NCI-H526 treated with DMSO at 0.1 percent for 48 hours (cell line): ENCODE data around the gene FAM110A.
"Not testable (repeated sequence)": the region's sequence is repeated elsewhere in the genome, so short reads cannot be mapped to it uniquely, and the experiment has no call there.

Experiments
- DNase-seq: peaks from one replicate; lab custom pipeline; 2025; lab: John Stamatoyannopoulos, UW

Gene FAM110A

DNA sequence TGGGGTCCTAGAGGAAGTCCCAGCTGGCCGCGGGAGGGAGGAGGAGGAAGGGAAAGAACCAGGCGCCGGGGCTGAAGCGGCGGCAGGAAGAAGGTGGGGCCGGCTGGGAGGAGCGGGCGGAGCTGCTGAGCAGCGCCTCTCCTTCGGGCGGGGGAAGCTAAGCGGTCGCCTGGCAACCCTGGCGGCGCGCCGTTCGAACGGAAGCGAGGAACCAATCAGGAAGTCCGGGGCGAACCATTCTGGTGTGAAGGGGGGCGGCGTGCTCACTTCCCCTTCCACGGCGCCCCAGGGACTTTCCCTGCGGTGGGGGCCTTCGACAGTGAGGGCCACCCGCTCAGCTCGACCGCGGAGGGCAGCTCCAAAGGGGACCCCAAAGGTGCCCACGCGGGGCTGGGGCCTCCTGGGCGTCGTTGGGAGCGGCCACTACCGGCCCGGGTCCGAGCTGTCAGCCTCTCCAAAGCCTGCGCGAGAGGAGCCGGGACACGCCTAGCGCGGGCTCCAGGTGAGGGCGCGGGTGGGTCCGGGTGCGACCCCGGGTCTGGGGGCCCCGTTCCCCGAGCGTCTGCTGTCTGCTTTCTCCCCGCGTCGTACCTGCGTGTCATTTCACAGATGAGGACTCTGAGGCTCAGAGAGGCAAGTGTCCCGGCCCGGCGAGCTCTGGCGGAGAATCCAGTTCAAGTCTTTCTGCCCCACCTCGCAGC is at the start of gene FAM110A:
FAM110A (plus strand) TSS at position 266 of the 701 bp plus-strand sequence. CDS start 11,090 bp downstream, outside the sequence.
- peak; percentile 96 for DNase-seq

- DNase-seq, result no peak
Measured at GRCh38 chr20:787825-788224, 45.7 kb upstream of the FAM110A start.

DNA sequence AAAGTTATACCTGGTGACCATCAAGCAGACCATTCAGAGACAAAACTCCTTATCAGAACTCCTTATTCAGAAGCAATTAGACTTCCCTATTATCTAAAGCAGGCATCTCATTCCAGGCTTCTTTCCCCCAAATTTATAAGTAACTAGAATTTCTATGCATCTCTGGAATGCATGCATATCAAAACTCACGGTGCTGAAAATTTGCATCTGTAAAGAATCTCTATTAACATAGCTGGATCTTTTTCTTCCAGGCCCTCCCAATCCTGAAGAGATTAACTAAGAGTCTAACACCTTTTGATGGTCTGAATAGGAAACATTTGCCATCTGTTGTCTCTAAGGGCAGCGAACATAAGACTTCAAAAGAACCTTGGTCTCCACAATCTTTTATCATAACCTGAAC is 42.5 kb upstream of the FAM110A start:
- DNase-seq, result no peak

- DNase-seq, result no peak
Measured at GRCh38 chr20:792248-792647, 41.3 kb upstream of the FAM110A start.

DNA sequence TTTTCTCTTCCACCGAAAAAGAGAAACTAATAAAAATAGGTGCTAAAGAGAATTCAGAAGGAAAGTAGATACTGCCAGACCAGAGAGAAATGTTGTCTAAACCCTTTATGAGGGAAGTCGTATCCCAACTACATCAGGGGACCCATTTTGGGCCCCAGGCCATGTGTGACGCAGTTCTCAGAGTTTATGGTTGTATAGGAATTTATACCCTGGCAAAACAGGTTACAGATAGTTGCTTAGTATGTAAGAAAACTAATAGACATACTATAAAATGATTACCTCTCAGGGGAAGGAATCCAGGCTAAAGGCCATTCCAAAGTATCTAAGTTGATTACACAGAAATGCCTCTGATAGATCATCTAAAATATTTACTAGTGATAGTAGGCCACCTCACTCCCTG is 36.6 kb upstream of the FAM110A start:
- DNase-seq, result no peak

GRCh38 chr20:798746-799145 is 34.8 kb upstream of the FAM110A start:
- DNase-seq, result not testable (repeated sequence)

DNA sequence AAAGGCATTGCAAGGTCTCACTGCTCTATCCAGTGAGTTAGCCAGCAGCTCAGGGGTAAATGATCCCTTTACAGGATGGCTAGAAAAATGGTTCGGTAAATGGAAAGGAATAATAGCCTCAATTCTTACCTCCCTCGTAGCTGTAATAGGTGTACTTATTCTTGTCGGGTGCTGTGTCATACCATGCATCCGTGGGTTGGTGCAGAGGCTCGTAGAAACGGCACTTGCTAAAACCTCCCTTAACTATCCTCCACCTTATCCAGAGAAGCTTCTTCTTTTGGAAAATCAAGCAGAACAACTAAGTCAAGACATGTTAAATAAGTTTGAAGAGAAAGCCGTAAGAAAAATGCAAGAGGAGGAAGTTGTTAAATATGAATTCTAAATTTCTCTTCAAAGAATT is 33.5 kb upstream of the FAM110A start:
- not testable (repeated sequence) for DNase-seq

- no peak for DNase-seq
Measured at GRCh38 chr20:801678-802077, 31.8 kb upstream of the FAM110A start.

DNA sequence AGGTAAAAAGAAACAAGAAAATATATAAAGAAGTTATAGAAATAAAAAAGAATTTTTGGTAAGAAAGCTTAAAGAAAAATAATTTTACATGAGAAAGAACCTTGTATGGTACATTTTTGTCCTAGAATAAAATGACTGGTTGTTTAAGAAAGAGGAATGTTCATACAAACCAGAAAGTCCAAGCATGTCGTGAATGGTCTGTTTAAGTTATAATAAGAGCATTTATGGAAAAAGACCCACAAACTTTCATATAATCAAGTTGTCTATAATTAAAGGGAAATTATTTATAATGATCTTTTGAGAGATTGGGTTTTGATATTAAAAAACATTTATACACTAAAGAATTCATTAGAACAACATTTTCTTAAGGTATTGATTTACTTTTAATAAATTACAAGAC is 27.8 kb upstream of the FAM110A start:
- DNase-seq, result no peak

DNA sequence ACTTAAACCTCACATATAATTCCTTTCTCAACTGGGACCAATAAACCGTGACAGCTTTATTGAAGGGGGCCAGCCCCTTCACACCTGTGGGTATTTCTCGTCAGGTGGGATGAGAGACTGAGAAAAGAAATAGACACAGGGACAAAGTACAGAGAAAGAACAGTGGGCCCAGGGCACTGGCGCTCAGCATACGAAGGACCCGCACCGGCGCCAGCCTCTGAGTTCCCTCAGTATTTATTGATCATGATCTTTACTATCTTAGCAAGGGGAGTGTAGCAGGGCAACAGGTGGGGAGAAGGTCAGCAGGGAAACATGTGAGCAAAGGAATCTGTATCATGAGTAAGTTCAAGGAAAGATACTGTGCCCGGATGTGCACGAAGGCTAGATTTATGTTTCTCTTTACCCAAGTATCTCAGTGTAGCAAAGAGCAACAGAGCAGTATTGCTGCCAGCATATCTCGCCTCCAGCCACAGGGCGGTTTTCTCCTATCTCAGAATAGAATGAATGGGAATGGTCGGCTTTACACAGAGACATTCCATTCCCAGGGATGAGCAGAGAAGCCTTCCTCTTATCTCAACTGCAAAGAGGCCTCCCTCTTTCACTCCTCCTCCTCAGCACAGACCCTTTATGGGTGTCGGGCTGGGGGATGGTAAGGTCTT is 21.6 kb upstream of the FAM110A start:
- not testable (repeated sequence) for DNase-seq

DNA sequence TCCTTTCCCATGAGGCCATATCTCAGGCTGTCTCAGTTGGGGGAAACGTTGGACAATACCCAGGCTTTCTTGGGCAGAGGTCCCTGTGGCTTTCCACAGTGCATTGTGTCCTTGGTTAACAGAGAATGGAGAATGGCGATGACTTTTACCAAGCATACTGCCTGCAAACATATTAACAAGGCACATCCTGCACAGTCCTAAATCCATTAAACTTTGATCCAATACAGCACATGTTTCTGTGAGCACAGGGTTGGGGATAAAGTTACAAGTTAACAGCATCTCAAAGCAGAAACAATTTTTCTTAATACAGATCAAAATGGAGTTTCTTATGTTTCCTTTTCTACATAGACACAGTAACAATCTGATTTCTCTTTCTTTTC is 21.1 kb upstream of the FAM110A start:
- DNase-seq, result not testable (repeated sequence)

DNA sequence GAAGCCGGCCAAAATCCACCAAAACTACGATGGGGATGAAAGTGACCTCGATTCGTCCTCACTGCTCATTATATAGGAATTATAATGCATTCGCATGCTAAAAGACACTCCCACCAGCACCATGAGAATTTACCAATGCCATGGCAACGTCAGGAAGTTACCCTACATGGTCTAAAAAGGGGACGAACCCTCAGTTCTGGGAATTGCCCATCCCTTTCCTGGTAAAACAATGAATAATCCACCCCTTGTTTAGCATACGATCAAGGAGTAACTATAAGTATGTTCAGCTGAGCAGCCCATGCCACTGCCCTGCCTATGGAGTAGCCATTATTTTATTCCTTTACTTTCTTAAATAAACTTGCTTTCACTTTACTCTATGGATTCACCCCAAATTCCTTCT is 20.1 kb upstream of the FAM110A start:
- no peak for DNase-seq

GRCh38 chr20:815226-815625 is 18.3 kb upstream of the FAM110A start:
- no peak for DNase-seq

- peak; percentile 66 for DNase-seq
Measured at GRCh38 chr20:815914-816606, 17.5 kb upstream of the FAM110A start.

DNA sequence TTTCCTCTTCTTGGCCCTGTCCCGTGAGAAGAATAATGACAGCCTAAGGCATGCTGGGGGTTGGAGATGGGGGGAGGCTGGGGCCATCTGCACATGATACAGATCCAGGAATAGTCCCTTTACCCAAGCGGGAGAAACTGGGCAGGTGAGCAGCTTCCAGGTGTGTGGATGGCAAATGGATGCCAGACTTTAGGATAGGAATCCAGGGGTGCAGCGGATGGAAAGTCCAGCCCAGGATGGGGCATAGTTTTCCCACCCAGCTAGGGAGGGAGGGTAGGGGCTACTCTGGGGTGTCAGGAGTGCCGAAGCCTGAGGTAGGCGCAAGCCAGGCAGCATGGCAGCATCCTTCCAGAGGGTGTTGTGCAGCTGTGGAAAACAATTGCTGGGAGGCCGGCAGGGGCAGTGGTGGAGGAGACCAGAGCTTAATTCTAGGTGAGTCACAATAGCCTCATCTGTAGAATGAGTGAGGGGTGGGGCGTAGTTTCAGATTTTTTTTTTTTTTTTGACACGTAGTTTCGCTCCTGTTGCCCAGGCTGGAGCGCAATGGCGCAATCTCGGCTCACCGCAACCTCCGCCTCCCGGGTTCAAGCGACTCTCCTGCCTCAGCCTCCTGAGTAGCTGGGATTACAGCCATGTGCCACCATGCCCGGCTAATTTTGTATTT is 15.4 kb upstream of the FAM110A start:
- DNase-seq, result no peak

DNA sequence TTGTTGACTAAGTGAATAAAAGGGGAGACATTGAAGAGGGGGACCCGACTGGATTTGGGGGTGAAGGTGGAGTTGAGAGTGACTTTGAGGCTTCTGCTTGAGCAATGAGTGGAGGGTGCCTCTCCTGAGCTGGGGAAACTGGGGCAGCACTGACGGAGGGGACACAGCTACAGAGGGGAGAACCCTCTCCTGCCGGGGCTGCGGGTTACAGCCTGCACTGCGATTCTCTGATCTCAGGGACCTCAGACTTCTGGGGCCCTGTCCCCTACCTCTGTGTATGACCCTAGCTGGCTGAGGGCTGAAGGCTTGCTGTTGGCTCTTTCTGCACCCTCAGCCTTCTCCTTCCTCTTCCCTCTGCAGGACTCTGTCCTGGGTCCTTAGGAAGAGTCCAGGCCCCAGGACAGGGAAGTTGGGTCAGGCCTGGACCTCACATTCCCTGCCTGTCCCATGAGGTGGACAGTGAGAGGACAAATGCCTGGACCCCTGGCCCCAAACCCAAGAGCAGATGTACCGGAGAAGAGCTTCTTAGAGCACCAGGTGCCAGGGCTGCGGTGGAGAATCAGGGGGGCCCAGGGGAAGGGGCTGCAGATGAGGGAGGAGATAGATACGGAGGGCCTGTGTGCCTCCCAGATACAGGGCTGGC is 13.7 kb upstream of the FAM110A start:
- DNase-seq, result no peak

- peak; percentile 34 for DNase-seq
Measured at GRCh38 chr20:820323-820953, 13.1 kb upstream of the FAM110A start.

- peak; percentile 34 for DNase-seq
Measured at GRCh38 chr20:821046-821730, 12.3 kb upstream of the FAM110A start.

DNA sequence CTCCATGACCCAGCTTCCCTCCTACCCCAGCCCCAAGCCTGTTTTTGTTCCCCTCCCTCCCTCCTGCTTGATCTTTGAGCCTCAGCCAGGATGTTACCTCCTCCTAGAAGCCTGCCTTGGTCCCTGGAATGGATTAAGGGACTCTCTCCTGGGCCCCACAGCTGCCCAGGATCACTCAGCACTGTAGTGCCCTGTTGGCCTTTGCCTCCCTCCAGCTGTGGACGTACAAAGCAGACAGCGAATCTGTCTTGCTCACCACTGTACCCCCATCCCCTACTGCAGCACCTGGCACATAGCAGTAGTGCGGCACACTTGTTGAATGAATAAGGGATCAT is 11.8 kb upstream of the FAM110A start:
- DNase-seq, result no peak

DNA sequence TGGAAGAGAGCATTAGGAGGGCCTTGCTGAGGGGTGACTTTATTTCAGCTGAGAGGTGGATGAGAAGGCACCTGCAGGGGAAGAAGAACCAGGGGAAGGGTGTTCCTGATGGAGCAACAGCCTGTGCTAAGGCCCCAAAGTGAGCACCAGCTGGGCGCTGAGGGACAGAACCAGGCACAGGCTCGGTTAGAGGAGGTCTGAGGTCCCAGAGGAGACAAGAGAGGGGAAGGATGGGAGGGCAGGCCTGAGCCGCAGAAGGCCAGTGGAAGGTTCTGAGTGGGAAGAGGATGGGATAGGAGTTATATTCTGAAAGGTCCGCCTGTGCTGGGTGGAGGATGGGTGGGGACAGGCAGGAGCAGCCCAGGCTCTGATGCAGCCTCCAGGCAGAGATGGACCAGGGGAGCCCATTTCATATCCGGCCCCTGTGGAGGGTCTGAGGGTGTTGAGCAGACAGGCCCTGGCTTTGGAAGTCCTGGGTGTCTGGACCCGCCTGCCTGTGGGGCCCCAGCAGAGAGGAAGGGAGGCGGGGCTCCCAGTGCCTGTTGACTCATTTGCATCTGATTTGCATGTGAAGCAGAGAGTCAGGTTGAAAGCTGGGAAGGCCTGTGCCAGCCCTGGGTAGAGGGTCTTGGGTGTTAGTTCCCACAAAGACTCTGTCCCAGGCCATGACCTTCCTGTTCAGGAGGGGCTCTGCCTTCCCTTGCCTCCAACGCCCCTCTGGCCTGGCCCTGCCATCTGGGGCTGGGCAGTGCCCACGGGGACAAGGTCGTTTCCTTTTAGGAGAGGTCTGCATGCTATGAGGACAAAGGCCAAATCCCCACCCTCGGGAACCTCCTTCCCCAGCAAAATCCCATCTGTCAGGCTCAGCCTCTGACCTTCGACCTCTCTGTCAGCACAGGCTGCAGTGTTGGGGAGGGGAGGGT is 10.6 kb upstream of the FAM110A start:
- peak; percentile 95 for DNase-seq
